HCT116 (cell line): ENCODE measurements around the gene NBDY.

ENCODE experiments used
- POLR2A ChIP-seq: IDR thresholded peaks from 2 replicates; pipeline ENCODE4 v1.7.0; 2011; ENCODE audit warnings: borderline replicate concordance; ENCODE audit not compliant: insufficient read depth, insufficient read length; ENCODE audit errors: extremely low read depth
- TF ChIP-seq, protein P1 (sequence below), 3 experiments: fragments of 200-600 bp in 1 of 3; sonication (generic) in 1 of 3; IDR thresholded peaks in 2 of 3; conservative IDR thresholded peaks in 1 of 3; 2 replicates each; pipeline ENCODE4 v1.5.1; 2012 to 2017; ENCODE audit warnings: low read depth in 2 of 3, low read length in 2 of 3, antibody characterized with exemption in 1 of 3, borderline replicate concordance in 1 of 3, control low read depth in 1 of 3, mild to moderate bottlenecking in 1 of 3, mixed read lengths in 1 of 3, mixed run types in 1 of 3, moderate library complexity in 1 of 3; ENCODE audit not compliant: insufficient read depth in 1 of 3

DNA sequence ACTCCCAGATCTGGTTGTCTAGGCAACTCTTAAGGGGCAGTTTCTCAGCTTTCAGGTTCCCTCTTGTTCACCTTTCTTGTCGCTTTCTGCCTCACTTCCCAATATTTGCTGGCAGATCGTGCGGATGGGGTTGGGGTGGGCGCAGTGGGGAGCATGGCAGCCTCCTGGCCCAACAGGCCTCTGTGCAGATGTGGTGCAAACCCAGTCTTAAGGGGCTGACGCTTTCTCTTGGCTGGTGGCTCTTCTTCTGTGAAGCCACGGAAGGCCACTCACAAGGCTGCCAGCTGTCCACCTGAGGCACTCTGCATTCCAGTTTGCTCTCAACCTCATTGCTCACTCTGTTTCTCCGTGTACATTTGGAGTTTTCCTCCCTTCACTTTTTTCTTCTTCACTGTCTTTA, 61.7 kb downstream of the NBDY start:
- TF ChIP-seq, protein P1, sequence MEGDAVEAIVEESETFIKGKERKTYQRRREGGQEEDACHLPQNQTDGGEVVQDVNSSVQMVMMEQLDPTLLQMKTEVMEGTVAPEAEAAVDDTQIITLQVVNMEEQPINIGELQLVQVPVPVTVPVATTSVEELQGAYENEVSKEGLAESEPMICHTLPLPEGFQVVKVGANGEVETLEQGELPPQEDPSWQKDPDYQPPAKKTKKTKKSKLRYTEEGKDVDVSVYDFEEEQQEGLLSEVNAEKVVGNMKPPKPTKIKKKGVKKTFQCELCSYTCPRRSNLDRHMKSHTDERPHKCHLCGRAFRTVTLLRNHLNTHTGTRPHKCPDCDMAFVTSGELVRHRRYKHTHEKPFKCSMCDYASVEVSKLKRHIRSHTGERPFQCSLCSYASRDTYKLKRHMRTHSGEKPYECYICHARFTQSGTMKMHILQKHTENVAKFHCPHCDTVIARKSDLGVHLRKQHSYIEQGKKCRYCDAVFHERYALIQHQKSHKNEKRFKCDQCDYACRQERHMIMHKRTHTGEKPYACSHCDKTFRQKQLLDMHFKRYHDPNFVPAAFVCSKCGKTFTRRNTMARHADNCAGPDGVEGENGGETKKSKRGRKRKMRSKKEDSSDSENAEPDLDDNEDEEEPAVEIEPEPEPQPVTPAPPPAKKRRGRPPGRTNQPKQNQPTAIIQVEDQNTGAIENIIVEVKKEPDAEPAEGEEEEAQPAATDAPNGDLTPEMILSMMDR (IDR thresholded peaks at IDR 0.05 in 2 of 3, conservative IDR thresholded peaks at IDR 0.05 in 1 of 3; ENCODE audit: borderline replicate concordance in 1 of 3, insufficient read depth in 1 of 3, low read depth in 2 of 3, low read length in 2 of 3) = no peak
- no peak for TF ChIP-seq POLR2A
